GM19455 (cell line): ENCODE measurements around the gene SEC61B.
"Not testable (repeated sequence)": the region's sequence is repeated elsewhere in the genome, so short reads cannot be mapped to it uniquely, and the experiment has no call there.

Experiments
- ATAC-seq: cut with Tn5 transposase; IDR thresholded peaks from one replicate; pipeline ENCODE4 v1.9.1; 2021; ENCODE audit not compliant: unreplicated experiment

The SEC61B gene

GRCh38 chr9:99190597-99191283 lies 31.3 kb upstream of the SEC61B start:
- no peak for ATAC-seq

GRCh38 chr9:99192786-99193465 lies 29.2 kb upstream of the SEC61B start:
- ATAC-seq = no peak

GRCh38 chr9:99193466-99193821 lies 28.6 kb upstream of the SEC61B start:
- ATAC-seq = no peak

- ATAC-seq = not testable (repeated sequence)
These were observed 25.6 kb upstream of the SEC61B start for GRCh38 chr9:99196484-99196883.

- ATAC-seq = no peak
These were observed 24.9 kb upstream of the SEC61B start for GRCh38 chr9:99197124-99197630.

- no peak for ATAC-seq
These were observed 24.1 kb upstream of the SEC61B start for GRCh38 chr9:99197987-99198386.

GRCh38 chr9:99199938-99200539 lies 22.0 kb upstream of the SEC61B start:
- ATAC-seq = no peak

GRCh38 chr9:99201603-99202002 lies 20.5 kb upstream of the SEC61B start:
- no peak for ATAC-seq

GRCh38 chr9:99210572-99210971 lies 11.5 kb upstream of the SEC61B start:
- ATAC-seq = no peak

- no peak for ATAC-seq
These were observed 10.3 kb upstream of the SEC61B start for GRCh38 chr9:99211746-99212145.

- ATAC-seq = no peak
These were observed 8.9 kb upstream of the SEC61B start for GRCh38 chr9:99213197-99213596.

GRCh38 chr9:99216073-99216472 lies 6.0 kb upstream of the SEC61B start:
- no peak for ATAC-seq

GRCh38 chr9:99220011-99220410 lies 2.1 kb upstream of the SEC61B start:
- no peak for ATAC-seq

- ATAC-seq = peak; percentile 26
These were observed 839 bp upstream of the SEC61B start for GRCh38 chr9:99221266-99221620.

- ATAC-seq = peak; percentile 28
These were observed 561 bp downstream of the SEC61B start for GRCh38 chr9:99222416-99223270.

GRCh38 chr9:99224445-99224844 lies 2.4 kb downstream of the SEC61B start:
- no peak for ATAC-seq

GRCh38 chr9:99226054-99226453 lies 4.0 kb downstream of the SEC61B start:
- no peak for ATAC-seq

- no peak for ATAC-seq
These were observed 8.1 kb downstream of the SEC61B start for GRCh38 chr9:99230206-99230605.

- no peak for ATAC-seq
These were observed 9.6 kb downstream of the SEC61B start for GRCh38 chr9:99231711-99232110.

GRCh38 chr9:99234618-99235017 lies 12.5 kb downstream of the SEC61B start:
- ATAC-seq = no peak

- no peak for ATAC-seq
These were observed 13.0 kb downstream of the SEC61B start for GRCh38 chr9:99235069-99235468.
